Heart right ventricle (tissue), 16 donors: Measurements from ENCODE around the gene LYPD6B. TPM values are rescaled to one million over a fixed set of nuclear protein-coding genes. Genes with fewer than 3 reads are reported as not detected.

Source experiments
- ATAC-seq, 8 donors: fragments of 200-7000 bp; cut with Tn5 transposase; one replicate each; pipeline ENCODE4 v1.9.1; 2020; ENCODE audit warnings: mild to moderate bottlenecking in 8 of 8, moderate library complexity in 8 of 8, moderate number of reproducible peaks in 1 of 8
- DNase-seq, 2 donors: peaks; one replicate each; pipeline ENCODE4 v3.0.0-alpha.2; 2020
- H3K27ac ChIP-seq, 10 donors: fragments of 200-600 bp; sonication (generic) in 2 of 10; one replicate each; pipeline versions ENCODE4 v1.5.0 to v1.8.0; 2020 to 2022; ENCODE audit warnings: mild to moderate bottlenecking in 3 of 10
- H3K27me3 ChIP-seq, 7 donors: fragments of 200-600 bp; one replicate each; pipeline ENCODE4 v1.8.0; 2021 to 2022; ENCODE audit warnings: mild to moderate bottlenecking in 2 of 7
- H3K36me3 ChIP-seq, 9 donors: fragments of 200-600 bp; sonication (generic) in 1 of 9; one replicate each; pipeline versions ENCODE4 v1.5.0 to v1.8.0; 2020 to 2022; ENCODE audit warnings: mild to moderate bottlenecking in 2 of 9
- H3K4me1 ChIP-seq, 9 donors: fragments of 200-600 bp; sonication (generic) in 1 of 9; one replicate each; pipeline versions ENCODE4 v1.5.0 to v1.8.0; 2020 to 2022; ENCODE audit warnings: mild to moderate bottlenecking in 4 of 9
- H3K4me3 ChIP-seq, 10 donors: fragments of 200-600 bp; sonication (generic) in 2 of 10; one replicate each; pipeline versions ENCODE4 v1.5.0 to v1.8.0; 2020 to 2022; ENCODE audit warnings: mild to moderate bottlenecking in 7 of 10, moderate library complexity in 2 of 10
- H3K9me3 ChIP-seq, 11 donors: fragments of 200-600 bp in 10 of 11; sonication (generic) in 2 of 11; one replicate each; pipeline versions ENCODE4 v1.5.0 to v1.8.0; 2013 to 2022; ENCODE audit warnings: mild to moderate bottlenecking in 2 of 11, control low read depth in 1 of 11, moderate library complexity in 1 of 11
- CTCF ChIP-seq, 9 donors: fragments of 200-600 bp; sonication (generic) in 2 of 9; IDR thresholded peaks; one replicate each; pipeline versions ENCODE4 v1.5.0 to v1.8.0; 2021 to 2022; ENCODE audit warnings: antibody characterized with exemption in 9 of 9, mild to moderate bottlenecking in 5 of 9, moderate library complexity in 1 of 9
- WGBS, 2 donors: extraction: QIAGEN DNeasy Blood & Tissue Kit; methylation state at CpG; one replicate each; pipeline ENCODE4 v1.1.7; 2013; ENCODE audit warnings: inconsistent platforms in 1 of 2; 5-methylcytosine and 5-hydroxymethylcytosine counted together
- intact Hi-C, 10 donors: fragments of 100-400 bp; cut with DNase I; formaldehyde crosslinking; loops; one replicate each; pipeline versions ENCODE4 v1.11.1 to v1.14.2; 2022
- polyA plus RNA-seq, 2 donors: library from polyadenylated mRNA; stranded (reverse); fragments of 200-250 nt; gene quantifications; one replicate each; pipeline ENCODE4 v1.2.3, GENCODE V29; 2013
- total RNA-seq, 10 donors: library from RNA; stranded (reverse); fragmentation: NEBNext Ultra II Directional in 3 of 10; extraction: Animal tissue kit (Norgen Biotek cat#: 25700) in 3 of 10; gene quantifications; one replicate each; pipeline versions ENCODE4 v1.2.1 to v1.2.4, GENCODE V29; 2021 to 2023
- donor health status: Arrhythmogenic right ventricular cardiomyopathy.
- donor health status: ischemic (EF 13 %, LVEDD 7.1; RV severe dilation, severe dysfunction).
- donor health status: healthy with polysubstance abuse.
- donor health status: DM: no; HTN: yes; CAD: no.
- donor health status: DM: no; HTN: no; CAD: no.
- donor health status: ischemic (EF 25% LVEDD 6.9; RV normal size, moderate dysfunction).
- donor health status: ischemic (EF 25% LVEDD 5.7; RV mildly dilated, moderate dysfunction).
- donor health status: healthy.
- donor health status: DM: yes; HTN: yes; CAD: no.
- donor health status: Ischemic cardiomyopathy.
- donor health status: ischemic (EF 35%, LVEDD 5.7; RV mildly dilated, moderate dysfunction).
- donor health status: nonischemic (EF 11% LVEDD 7.7; RV severe dilation, severe dysfunction).
- donor health status: DM: yes; HTN: yes; CAD: no.
- donor health status: PGD.
- donor health status: ischemic (EF 29% LVEDD 5.4; RV normal size, mild dysfunction).
- donor health status: nonischemic (EF 23%, LVEDD 6.1; RV moderate dilation, normal function).

LYPD6B gene
- total and polyA plus RNA-seq, 12 donors, result 0.21 TPM; not detected in 11

- intact Hi-C loops, result loop anchor here in 7 of 10 donors (2.0 to 10.0 kb wide), 4 partner anchors 296 to 543 kb away; no protein-coding TSS in a partner anchor
- Histone ChIP-seq H3K27ac (no peak overlapping the region), H3K9me3 (no peaks in the 10 kb centered on the region), H3K27me3 (peaks cover 0 to 3% (median 0%) of the 10 kb centered on the region in 7 donors), H3K4me1 (peaks cover 0 to 7% (median 0%) of the 10 kb centered on the region in 9 donors), H3K36me3 (no peaks in the 10 kb centered on the region), H3K4me3 (no peak overlapping the region)
- WGBS, 2 donors, result 81 to 84% methylated on average over 3 of the region's 3 CpGs
- DNase-seq (no peak), ATAC-seq (no peak)
- TF ChIP-seq CTCF (IDR thresholded peaks at IDR 0.05), result no peak
These were observed 19.5 kb upstream of the LYPD6B start for GRCh38 chr2:149018981-149019380.

- TF ChIP-seq CTCF (IDR thresholded peaks at IDR 0.05), result no peak
- H3K27me3 ChIP-seq, result peaks cover 0 to 3% (median 0%) of the 10 kb centered on the region in 7 donors
- ATAC-seq (no peak), DNase-seq (no peak)
- intact Hi-C loops, result loop anchor here in 7 of 10 donors (2.0 to 10.0 kb wide), 4 partner anchors 295 to 543 kb away; no protein-coding TSS in a partner anchor
- no peak overlapping the region for H3K27ac ChIP-seq
- H3K9me3 ChIP-seq, result no peaks in the 10 kb centered on the region
- H3K36me3 ChIP-seq, result no peaks in the 10 kb centered on the region
- 51 to 60% methylated on average over 2 of the region's 2 CpGs for WGBS, 2 donors
- H3K4me1 ChIP-seq, result peaks cover 0 to 7% (median 0%) of the 10 kb centered on the region in 9 donors
- H3K4me3 ChIP-seq, result no peak overlapping the region
These were observed 18.7 kb upstream of the LYPD6B start for GRCh38 chr2:149019768-149020167.

DNA sequence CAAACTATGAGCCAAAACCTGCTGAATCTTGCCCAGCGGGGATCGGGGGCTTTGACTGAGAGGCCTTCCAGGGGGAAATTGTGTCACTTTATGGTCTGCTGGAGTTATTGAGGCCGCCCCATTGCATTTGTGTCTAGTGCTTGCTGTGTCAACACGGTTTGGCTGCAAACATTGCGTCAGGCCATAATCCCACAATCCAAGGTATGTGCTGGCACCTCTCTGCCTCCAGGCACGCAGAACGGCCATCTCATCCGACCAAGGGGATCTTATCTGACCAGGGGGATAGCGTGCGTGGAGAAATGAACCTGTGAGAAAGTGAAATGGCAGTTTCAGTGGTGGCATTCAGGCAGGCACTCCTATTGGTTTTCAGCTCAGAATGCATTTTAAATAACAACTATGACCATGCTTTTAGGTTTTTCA is 18.1 kb upstream of the LYPD6B start:
- Histone ChIP-seq H3K36me3 (no peaks in the 10 kb centered on the region), H3K4me1 (peaks cover 0 to 7% (median 0%) of the 10 kb centered on the region in 9 donors), H3K27me3 (peaks cover 0 to 3% (median 0%) of the 10 kb centered on the region in 7 donors), H3K9me3 (no peaks in the 10 kb centered on the region), H3K27ac (no peak overlapping the region), H3K4me3 (no peak overlapping the region)
- ATAC-seq (no peak), DNase-seq (no peak)
- 91 to 95% methylated on average over 10 of the region's 10 CpGs for WGBS, 2 donors
- no peak for TF ChIP-seq CTCF (IDR thresholded peaks at IDR 0.05)
- intact Hi-C loops, result no loop called here

GRCh38 chr2:149021271-149021719 is 17.2 kb upstream of the LYPD6B start:
- Histone ChIP-seq H3K4me3 (no peak overlapping the region), H3K27me3 (peaks cover 0 to 3% (median 0%) of the 10 kb centered on the region in 7 donors), H3K4me1 (peaks cover 0 to 7% (median 0%) of the 10 kb centered on the region in 9 donors), H3K9me3 (no peaks in the 10 kb centered on the region), H3K27ac (no peak overlapping the region), H3K36me3 (no peaks in the 10 kb centered on the region)
- intact Hi-C loops, result no loop called here
- DNase-seq (no peak), ATAC-seq (no peak)
- no peak for TF ChIP-seq CTCF (IDR thresholded peaks at IDR 0.05)
- WGBS, 2 donors, result 88 to 94% methylated on average over 5 of the region's 5 CpGs
